ENCODE data around the gene ZNF557. TPM values are rescaled to one million over a fixed set of nuclear protein-coding genes. Genes with fewer than 3 reads are reported as not detected.
A peak's percentile ranks its signal among the peaks of the same experiment; 100 is the strongest.

Gene ZNF557
- total and polyA plus RNA-seq, 2 of the 4 experiments (the other 2 are of a cell fraction) = 3.7 to 21.1 TPM

- Histone ChIP-seq H3K9ac (ENCODE audit: low read depth, low read length) (peak overlapping the region; percentile 74), H3K9me1 (ENCODE audit: insufficient read depth, low read length) (no peaks in the 10 kb centered on the region), H2BK5ac (ENCODE audit: low read depth, low read length, poor library complexity, severe bottlenecking) (no peak overlapping the region), H3K4me3 (ENCODE audit: insufficient read depth, low read depth, low read length) (peak overlapping the region; percentile 54), H3K27ac (ENCODE audit: insufficient read depth, low read length) (peak overlapping the region; percentile 50), H3K4me2 (ENCODE audit: low read depth, low read length) (peak overlapping the region; percentile 99), H3K4me1 (ENCODE audit: control insufficient read depth, insufficient read depth, low read length) (no peaks in the 10 kb centered on the region), H2BK15ac (ENCODE audit: low read depth, low read length) (no peak overlapping the region), H2AK9ac (replicated peaks; ENCODE audit: low read depth, low read length, poor library complexity) (peak overlapping the region; percentile 48), H3K18ac (ENCODE audit: low read depth, low read length) (no peak overlapping the region), H3K56ac (ENCODE audit: extremely low read depth, insufficient read depth, low read length) (peak overlapping the region; percentile 68), H3K23ac (ENCODE audit: low read depth, low read length) (0 out of 2 replicates have a peak overlapping the region, but pooled peaks have one; percentile 60), H2AFZ (replicated peaks; ENCODE audit: low read length, poor library complexity) (peak overlapping the region; percentile 99), H3K36me3 (ENCODE audit: control insufficient read depth, insufficient read depth, low read length) (peaks cover 22% of the 10 kb centered on the region), H3K14ac (replicated peaks; ENCODE audit: low read depth, low read length) (peak overlapping the region; percentile 57; the same call in 1 of the 2 replicates), H4K8ac (ENCODE audit: low read depth in 2 of 2, low read length in 2 of 2) (peak overlapping the region; percentile 68 to 73; a peak in 3 of 4 replicates), H2AK5ac (ENCODE audit: low read depth, low read length) (peak overlapping the region; percentile 78), H3K9me3 (ENCODE audit: control insufficient read depth, insufficient read depth, low read length) (peaks cover 2% of the 10 kb centered on the region; the same call in 1 of the 2 replicates), H3K79me1 (ENCODE audit: low read depth in 1 of 2, low read length in 2 of 2) (peaks cover 11 to 18% of the 10 kb centered on the region in 2 experiments), H3K27me3 (ENCODE audit: control insufficient read depth, insufficient read depth, low read length) (no peaks in the 10 kb centered on the region), H4K91ac (ENCODE audit: insufficient read depth, low read depth, low read length) (0 out of 2 replicates have a peak overlapping the region, but pooled peaks have one; percentile 32), H4K5ac (ENCODE audit: low read depth, low read length) (peak overlapping the region; percentile 14; the same call in 1 of the 2 replicates), H2BK20ac (ENCODE audit: low read depth, low read length) (no peak overlapping the region), H4K20me1 (ENCODE audit: insufficient read depth, low read length) (no peaks in the 10 kb centered on the region), H3K4ac (ENCODE audit: low read depth, low read length) (peak overlapping the region; percentile 51; the same call in 1 of the 2 replicates), H2BK120ac (ENCODE audit: low read depth, low read length) (no peak overlapping the region)
- DNase-seq = no peak
- in situ Hi-C loops (cut with MboI; ENCODE audit: low sequenced_read_pairs) (no loop called here), dilution Hi-C loops (cut with HindIII; ENCODE audit: low sequenced_read_pairs, unreplicated experiment) (no loop called here), intact Hi-C loops (cut with micrococcal nuclease) (loop anchor here (10.0 kb wide), 1 partner anchor 335 kb away; the partner anchor contains the start of genes GPR108 and TRIP10)
- no peak; the same call in 1 of the 2 replicates for ATAC-seq (ENCODE audit: low read depth)
- TF ChIP-seq ELK1 (IDR thresholded peaks at IDR 0.05; ENCODE audit: borderline replicate concordance, low read depth, low read length) (no peak), CTCF (conservative IDR thresholded peaks at IDR 0.05; ENCODE audit: low read depth, low read length) (no peak), MAFK (IDR thresholded peaks at IDR 0.05; ENCODE audit: low read depth, low read length) (no peak), FOS (IDR thresholded peaks at IDR 0.05; ENCODE audit: low read depth, low read length) (no peak), BHLHE40 (IDR thresholded peaks at IDR 0.05; ENCODE audit: low read depth, low read length) (no peak), POLR2A (IDR thresholded peaks at IDR 0.05; ENCODE audit: low read depth, low read length) (no peak), MXI1 (IDR thresholded peaks at IDR 0.05; ENCODE audit: borderline replicate concordance, low read depth, low read length) (no peak), RCOR1 (IDR thresholded peaks at IDR 0.05; ENCODE audit: insufficient replicate concordance, low read length) (no peak), SMC3 (IDR thresholded peaks at IDR 0.05; ENCODE audit: low read depth, low read length) (no peak), CEBPB (IDR thresholded peaks at IDR 0.05; ENCODE audit: low read depth, low read length) (no peak), CHD1 (IDR thresholded peaks at IDR 0.05; ENCODE audit: low read depth, low read length) (no peak), USF2 (IDR thresholded peaks at IDR 0.05; ENCODE audit: low read depth, low read length) (no peak), RFX5 (IDR thresholded peaks at IDR 0.05; ENCODE audit: low read depth, low read length) (no peak), RAD21 (IDR thresholded peaks at IDR 0.05; ENCODE audit: low read length) (no peak), NFE2L2 (IDR thresholded peaks at IDR 0.05; ENCODE audit: low read depth, low read length) (no peak), MAZ (IDR thresholded peaks at IDR 0.05; ENCODE audit: borderline replicate concordance, low read depth, low read length) (no peak)
- WGBS, 2 experiments (ENCODE audit: extremely low coverage in 2 of 2, insufficient read length in 1 of 2) = 0% methylated on average over 5 of the region's 12 CpGs; no CpG with 5 or more reads in 1 of the 2 experiments
- ChIA-PET CTCF (no interaction called here), POLR2A (ENCODE audit: unreplicated experiment) (no interaction called here)
- BruUV-seq (replicated peaks) = TSS peak; percentile 52
Measured at GRCh38 chr19:7069904-7070226, 362 bp downstream of the ZNF557 start.

Data from IMR-90 (cell line).